ENCODE measurements around the gene PCNX1.

The PCNX1 gene

GRCh38 chr14:71115306-71115705, 208.0 kb downstream of the PCNX1 start:
- Histone ChIP-seq H3K4me1 (ENCODE audit: control extremely low read depth in 1 of 4, control insufficient read depth in 4 of 4, insufficient read depth in 4 of 4, low read length in 3 of 4) (no peaks in the 10 kb centered on the region), H3K4me3 (ENCODE audit: control insufficient read depth in 1 of 7, extremely low read depth in 1 of 7, insufficient read depth in 4 of 7, low read depth in 2 of 7, low read length in 6 of 7) (no peak overlapping the region), H3K27me3 (replicated peaks in 2 of 5; ENCODE audit: control insufficient read depth in 4 of 5, insufficient read depth in 5 of 5, low read length in 4 of 5) (no peaks in the 10 kb centered on the region), H3K36me3 (ENCODE audit: control insufficient read depth in 4 of 4, insufficient read depth in 4 of 4, low read length in 3 of 4) (peaks cover 0 to 20% (median 7%) of the 10 kb centered on the region in 4 experiments), H3K9me3 (ENCODE audit: control extremely low read depth in 1 of 5, control insufficient read depth in 4 of 5, insufficient read depth in 2 of 5, low read depth in 1 of 5, low read length in 4 of 5) (no peaks in the 10 kb centered on the region), H3K27ac (ENCODE audit: insufficient read depth in 1 of 2, low read depth in 1 of 2, low read length in 2 of 2, poor library complexity in 1 of 2, severe bottlenecking in 2 of 2) (no peak overlapping the region)
- WGBS (ENCODE audit: insufficient coverage): no CpG with 5 or more reads among the region's 2 CpGs
- no peak for DNase-seq
- CTCF ChIA-PET: interaction anchor here (1.0 to 1.4 kb wide), 2 partner anchors 10 to 22 kb away, joined by 3 to 4 read pairs; no protein-coding TSS in a partner anchor
- POLR2A ChIA-PET: interaction anchor here (0.7 kb wide), 1 partner anchor 798 kb away, joined by 4 read pairs; no protein-coding TSS in a partner anchor

- 96% methylated on average over 6 of the region's 7 CpGs for WGBS (ENCODE audit: insufficient coverage)
- CTCF ChIA-PET: interaction anchor here (1.4 to 2.2 kb wide), 2 partner anchors 21 to 637 kb away, joined by 3 to 5 read pairs; no protein-coding TSS in a partner anchor
- POLR2A ChIA-PET: interaction anchor here (0.7 kb wide), 1 partner anchor 797 kb away, joined by 4 read pairs; no protein-coding TSS in a partner anchor
- no peak for DNase-seq
- Histone ChIP-seq H3K27me3 (replicated peaks in 2 of 5; ENCODE audit: control insufficient read depth in 4 of 5, insufficient read depth in 5 of 5, low read length in 4 of 5) (no peaks in the 10 kb centered on the region), H3K4me3 (ENCODE audit: control insufficient read depth in 1 of 7, extremely low read depth in 1 of 7, insufficient read depth in 4 of 7, low read depth in 2 of 7, low read length in 6 of 7) (no peak overlapping the region), H3K27ac (ENCODE audit: insufficient read depth in 1 of 2, low read depth in 1 of 2, low read length in 2 of 2, poor library complexity in 1 of 2, severe bottlenecking in 2 of 2) (no peak overlapping the region), H3K4me1 (ENCODE audit: control extremely low read depth in 1 of 4, control insufficient read depth in 4 of 4, insufficient read depth in 4 of 4, low read length in 3 of 4) (no peaks in the 10 kb centered on the region), H3K36me3 (ENCODE audit: control insufficient read depth in 4 of 4, insufficient read depth in 4 of 4, low read length in 3 of 4) (peaks cover 0 to 16% (median 6%) of the 10 kb centered on the region in 4 experiments), H3K9me3 (ENCODE audit: control extremely low read depth in 1 of 5, control insufficient read depth in 4 of 5, insufficient read depth in 2 of 5, low read depth in 1 of 5, low read length in 4 of 5) (no peaks in the 10 kb centered on the region)
Observed at GRCh38 chr14:71115821-71116567, 208.7 kb downstream of the PCNX1 start.

GRCh38 chr14:71116568-71117122, 209.4 kb downstream of the PCNX1 start:
- Histone ChIP-seq H3K36me3 (ENCODE audit: control insufficient read depth in 4 of 4, insufficient read depth in 4 of 4, low read length in 3 of 4) (peaks cover 0 to 9% (median 4%) of the 10 kb centered on the region in 4 experiments), H3K27me3 (replicated peaks in 2 of 5; ENCODE audit: control insufficient read depth in 4 of 5, insufficient read depth in 5 of 5, low read length in 4 of 5) (no peaks in the 10 kb centered on the region), H3K4me3 (ENCODE audit: control insufficient read depth in 1 of 7, extremely low read depth in 1 of 7, insufficient read depth in 4 of 7, low read depth in 2 of 7, low read length in 6 of 7) (no peak overlapping the region), H3K4me1 (ENCODE audit: control extremely low read depth in 1 of 4, control insufficient read depth in 4 of 4, insufficient read depth in 4 of 4, low read length in 3 of 4) (no peaks in the 10 kb centered on the region), H3K9me3 (ENCODE audit: control extremely low read depth in 1 of 5, control insufficient read depth in 4 of 5, insufficient read depth in 2 of 5, low read depth in 1 of 5, low read length in 4 of 5) (peaks cover 0 to 3% (median 0%) of the 10 kb centered on the region in 5 experiments), H3K27ac (ENCODE audit: insufficient read depth in 1 of 2, low read depth in 1 of 2, low read length in 2 of 2, poor library complexity in 1 of 2, severe bottlenecking in 2 of 2) (no peak overlapping the region)
- 97% methylated on average over 6 of the region's 8 CpGs for WGBS (ENCODE audit: insufficient coverage)
- DNase-seq: no peak
- ChIA-PET CTCF (interaction anchor here (2.2 kb wide), 1 partner anchor 637 kb away, joined by 5 read pairs; no protein-coding TSS in a partner anchor), POLR2A (no interaction called here)

- H3K9me3 ChIP-seq (ENCODE audit: control extremely low read depth in 1 of 5, control insufficient read depth in 4 of 5, insufficient read depth in 2 of 5, low read depth in 1 of 5, low read length in 4 of 5): peaks cover 0 to 3% (median 0%) of the 10 kb centered on the region in 5 experiments
- H3K27me3 ChIP-seq (replicated peaks in 2 of 5; ENCODE audit: control insufficient read depth in 4 of 5, insufficient read depth in 5 of 5, low read length in 4 of 5): no peaks in the 10 kb centered on the region
- ChIA-PET CTCF (interaction anchor here (0.7 to 2.2 kb wide), 2 partner anchors 11 to 635 kb away, joined by 4 to 5 read pairs; no protein-coding TSS in a partner anchor), POLR2A (no interaction called here)
- WGBS (ENCODE audit: insufficient coverage): 100% methylated on average over 7 of the region's 10 CpGs
- H3K4me1 ChIP-seq (ENCODE audit: control extremely low read depth in 1 of 4, control insufficient read depth in 4 of 4, insufficient read depth in 4 of 4, low read length in 3 of 4): no peaks in the 10 kb centered on the region
- no peak for DNase-seq
- H3K4me3 ChIP-seq (ENCODE audit: control insufficient read depth in 1 of 7, extremely low read depth in 1 of 7, insufficient read depth in 4 of 7, low read depth in 2 of 7, low read length in 6 of 7): no peak overlapping the region
- peaks cover 0 to 9% (median 3%) of the 10 kb centered on the region in 4 experiments for H3K36me3 ChIP-seq (ENCODE audit: control insufficient read depth in 4 of 4, insufficient read depth in 4 of 4, low read length in 3 of 4)
- H3K27ac ChIP-seq (ENCODE audit: insufficient read depth in 1 of 2, low read depth in 1 of 2, low read length in 2 of 2, poor library complexity in 1 of 2, severe bottlenecking in 2 of 2): no peak overlapping the region
Observed at GRCh38 chr14:71117839-71118743, 210.8 kb downstream of the PCNX1 start.

GRCh38 chr14:71119075-71119474, 211.8 kb downstream of the PCNX1 start:
- Histone ChIP-seq H3K4me1 (ENCODE audit: control extremely low read depth in 1 of 4, control insufficient read depth in 4 of 4, insufficient read depth in 4 of 4, low read length in 3 of 4) (no peaks in the 10 kb centered on the region), H3K27me3 (replicated peaks in 2 of 5; ENCODE audit: control insufficient read depth in 4 of 5, insufficient read depth in 5 of 5, low read length in 4 of 5) (no peaks in the 10 kb centered on the region), H3K4me3 (ENCODE audit: control insufficient read depth in 1 of 7, extremely low read depth in 1 of 7, insufficient read depth in 4 of 7, low read depth in 2 of 7, low read length in 6 of 7) (no peak overlapping the region), H3K27ac (ENCODE audit: insufficient read depth in 1 of 2, low read depth in 1 of 2, low read length in 2 of 2, poor library complexity in 1 of 2, severe bottlenecking in 2 of 2) (no peak overlapping the region), H3K9me3 (ENCODE audit: control extremely low read depth in 1 of 5, control insufficient read depth in 4 of 5, insufficient read depth in 2 of 5, low read depth in 1 of 5, low read length in 4 of 5) (peaks cover 0 to 3% (median 0%) of the 10 kb centered on the region in 5 experiments), H3K36me3 (ENCODE audit: control insufficient read depth in 4 of 4, insufficient read depth in 4 of 4, low read length in 3 of 4) (peaks cover 0 to 9% (median 1%) of the 10 kb centered on the region in 4 experiments)
- DNase-seq: no peak
- CTCF ChIA-PET: no interaction called here
- WGBS (ENCODE audit: insufficient coverage): 100% methylated on average over 1 of the region's 1 CpG
- POLR2A ChIA-PET: no interaction called here

- no CpG with 5 or more reads among the region's 1 CpG for WGBS (ENCODE audit: insufficient coverage)
- POLR2A ChIA-PET: no interaction called here
- CTCF ChIA-PET: no interaction called here
Observed at GRCh38 chr14:71119832-71120231, 212.6 kb downstream of the PCNX1 start.

More at GRCh38 chr14:71119832-71120231, 212.6 kb downstream of the PCNX1 start:
- no peak overlapping the region for H3K4me3 ChIP-seq (ENCODE audit: control insufficient read depth in 1 of 7, extremely low read depth in 1 of 7, insufficient read depth in 4 of 7, low read depth in 2 of 7, low read length in 6 of 7)
- no peaks in the 10 kb centered on the region for H3K27me3 ChIP-seq (replicated peaks in 2 of 5; ENCODE audit: control insufficient read depth in 4 of 5, insufficient read depth in 5 of 5, low read length in 4 of 5)
- no peaks in the 10 kb centered on the region for H3K4me1 ChIP-seq (ENCODE audit: control extremely low read depth in 1 of 4, control insufficient read depth in 4 of 4, insufficient read depth in 4 of 4, low read length in 3 of 4)
- no peak overlapping the region for H3K27ac ChIP-seq (ENCODE audit: insufficient read depth in 1 of 2, low read depth in 1 of 2, low read length in 2 of 2, poor library complexity in 1 of 2, severe bottlenecking in 2 of 2)
- H3K9me3 ChIP-seq (ENCODE audit: control extremely low read depth in 1 of 5, control insufficient read depth in 4 of 5, insufficient read depth in 2 of 5, low read depth in 1 of 5, low read length in 4 of 5): peaks cover 0 to 3% (median 0%) of the 10 kb centered on the region in 5 experiments
- no peak for DNase-seq
- H3K36me3 ChIP-seq (ENCODE audit: control insufficient read depth in 4 of 4, insufficient read depth in 4 of 4, low read length in 3 of 4): peaks cover 0 to 5% (median 1%) of the 10 kb centered on the region in 4 experiments
